ENCODE measurements around the gene PYGO2.
"Not testable (repeated sequence)": the region's sequence is repeated elsewhere in the genome, so short reads cannot be mapped to it uniquely, and the experiment has no call there.

Gene PYGO2

DNA sequence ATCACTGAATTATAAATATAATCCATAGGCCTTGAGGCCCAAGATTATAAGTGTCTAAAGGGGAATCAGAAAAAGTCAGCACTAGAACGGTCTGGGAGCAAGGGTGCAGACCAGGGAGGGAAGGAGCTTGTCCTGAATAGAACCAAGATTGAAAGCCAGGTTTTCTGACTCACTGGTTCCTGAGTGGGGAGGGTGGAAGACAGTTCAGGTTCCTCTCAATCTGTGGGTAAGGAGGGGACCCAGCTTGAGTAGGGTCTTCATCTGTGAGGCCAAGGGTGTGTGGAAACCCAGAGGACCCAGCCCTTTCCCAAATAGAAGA is 32.6 kb upstream of the PYGO2 start:
- DNase-seq (ENCODE audit: low spot score) = no peak
- Mint-ChIP-seq H3K27me3 (ENCODE audit: low read depth) (no peaks in the 10 kb centered on the region), H3K36me3 (ENCODE audit: low read depth) (peaks cover 2% of the 10 kb centered on the region), H3K27ac (peak overlapping the region; percentile 36), H3K9me3 (no peaks in the 10 kb centered on the region), H3K4me3 (no peak overlapping the region), H3K4me1 (ENCODE audit: low read depth) (peaks cover 22% of the 10 kb centered on the region)

DNA sequence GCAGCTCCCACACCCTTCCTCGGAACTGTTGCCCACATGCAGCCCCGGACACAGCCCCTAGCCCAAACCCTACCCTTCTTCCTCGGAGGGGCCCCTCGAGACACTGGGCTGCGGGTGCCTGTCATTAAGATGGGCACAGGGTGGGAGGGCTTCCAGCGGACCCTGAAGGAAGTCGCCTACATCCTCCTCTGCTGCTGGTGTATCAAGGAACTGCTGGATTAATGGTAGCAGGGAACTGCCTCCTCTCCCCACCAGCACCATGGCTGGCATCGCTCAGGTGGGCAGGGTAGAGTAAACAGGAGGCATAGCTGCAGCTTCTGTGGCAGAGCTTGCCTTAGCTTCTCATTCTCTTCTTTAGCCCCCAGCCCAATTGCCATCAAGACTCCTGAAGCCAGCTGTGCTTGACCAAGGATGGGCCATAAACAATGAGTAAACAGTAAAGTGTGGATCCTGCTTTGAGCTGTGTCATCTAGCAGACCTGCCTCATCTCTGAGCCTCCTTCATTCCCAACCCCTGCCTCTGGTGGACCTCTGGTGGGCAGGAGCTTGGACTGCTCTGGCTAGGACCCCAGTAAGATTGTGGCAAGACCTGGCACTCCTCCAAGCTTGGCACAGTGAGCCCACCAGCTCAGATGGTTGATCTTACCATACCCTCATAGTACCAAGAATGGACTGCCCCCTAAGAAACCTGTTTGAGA is 32.1 kb upstream of the PYGO2 start, which contains the start of gene LENEP:
Gene LENEP (plus strand): TSS at position 15 of the 697 bp plus-strand sequence. CDS start 22 bp downstream, at position 37.
- no peak for DNase-seq (ENCODE audit: low spot score)
- Mint-ChIP-seq H3K9me3 (no peaks in the 10 kb centered on the region), H3K27me3 (ENCODE audit: low read depth) (no peaks in the 10 kb centered on the region), H3K4me3 (no peak within 1 kb of the TSS), H3K4me1 (ENCODE audit: low read depth) (peaks cover 19% of the 10 kb centered on the region), H3K27ac (peak within 1 kb of the TSS; percentile 36), H3K36me3 (ENCODE audit: low read depth) (peaks cover 6% of the 10 kb centered on the region)

- H3K4me1 Mint-ChIP-seq (ENCODE audit: low read depth) = peaks cover 15% of the 10 kb centered on the region
- no peak for DNase-seq (ENCODE audit: low spot score)
- no peak overlapping the region for H3K27ac Mint-ChIP-seq
- no peak overlapping the region for H3K4me3 Mint-ChIP-seq
- peaks cover 11% of the 10 kb centered on the region for H3K36me3 Mint-ChIP-seq (ENCODE audit: low read depth)
- no peaks in the 10 kb centered on the region for H3K9me3 Mint-ChIP-seq
- no peaks in the 10 kb centered on the region for H3K27me3 Mint-ChIP-seq (ENCODE audit: low read depth)
These were observed 31.4 kb upstream of the PYGO2 start for GRCh38 chr1:154992721-154993571.

GRCh38 chr1:154990276-154990675 is 28.7 kb upstream of the PYGO2 start:
- no peaks in the 10 kb centered on the region for H3K27me3 Mint-ChIP-seq (ENCODE audit: low read depth)
- no peak for DNase-seq (ENCODE audit: low spot score)
- H3K4me1 Mint-ChIP-seq (ENCODE audit: low read depth) = peaks cover 5% of the 10 kb centered on the region
- H3K4me3 Mint-ChIP-seq = no peak overlapping the region
- H3K9me3 Mint-ChIP-seq = no peaks in the 10 kb centered on the region
- no peak overlapping the region for H3K27ac Mint-ChIP-seq
- H3K36me3 Mint-ChIP-seq (ENCODE audit: low read depth) = peaks cover 19% of the 10 kb centered on the region

DNA sequence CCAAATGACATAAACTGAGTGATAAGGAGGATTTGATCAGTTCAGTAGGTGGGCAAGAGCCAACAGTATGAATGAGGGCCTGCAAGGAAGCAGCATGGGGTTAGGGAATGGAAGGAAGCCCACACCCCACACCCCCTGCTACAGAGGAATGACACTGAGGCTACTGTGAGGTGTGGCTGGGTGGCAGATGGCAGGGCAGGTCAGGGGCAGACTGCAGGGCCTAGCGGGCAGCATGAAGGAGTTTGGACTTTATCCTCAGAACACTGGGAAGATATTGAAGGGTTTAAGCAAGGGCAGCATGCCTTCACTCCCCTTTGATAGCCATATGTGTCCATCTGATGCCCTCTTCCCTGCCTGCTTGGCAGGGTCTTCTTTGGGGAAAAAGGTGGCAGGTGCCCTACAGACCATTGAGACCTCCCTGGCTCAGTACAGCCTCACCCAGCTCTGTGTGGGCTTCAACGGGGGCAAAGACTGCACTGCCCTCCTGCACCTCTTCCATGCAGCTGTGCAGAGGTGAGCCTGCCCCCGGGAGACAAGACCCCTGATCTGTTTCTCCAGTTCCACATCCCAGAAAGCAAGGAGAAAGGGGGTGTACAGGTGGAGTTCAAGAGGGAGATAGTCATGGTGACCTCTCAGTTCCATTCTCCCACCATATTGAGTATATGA is 27.7 kb upstream of the PYGO2 start:
- H3K4me1 Mint-ChIP-seq (ENCODE audit: low read depth) = peaks cover 3% of the 10 kb centered on the region
- H3K27me3 Mint-ChIP-seq (ENCODE audit: low read depth) = no peaks in the 10 kb centered on the region
- H3K9me3 Mint-ChIP-seq = no peaks in the 10 kb centered on the region
- peaks cover 19% of the 10 kb centered on the region for H3K36me3 Mint-ChIP-seq (ENCODE audit: low read depth)
- no peak overlapping the region for H3K27ac Mint-ChIP-seq
- no peak for DNase-seq (ENCODE audit: low spot score)
- H3K4me3 Mint-ChIP-seq = no peak overlapping the region

- peaks cover 19% of the 10 kb centered on the region for H3K36me3 Mint-ChIP-seq (ENCODE audit: low read depth)
- peaks cover 10% of the 10 kb centered on the region for H3K4me1 Mint-ChIP-seq (ENCODE audit: low read depth)
- no peaks in the 10 kb centered on the region for H3K27me3 Mint-ChIP-seq (ENCODE audit: low read depth)
- DNase-seq (ENCODE audit: low spot score) = no peak
- no peak overlapping the region for H3K27ac Mint-ChIP-seq
- no peak overlapping the region for H3K4me3 Mint-ChIP-seq
- H3K9me3 Mint-ChIP-seq = no peaks in the 10 kb centered on the region
These were observed 26.7 kb upstream of the PYGO2 start for GRCh38 chr1:154988058-154988954.

DNA sequence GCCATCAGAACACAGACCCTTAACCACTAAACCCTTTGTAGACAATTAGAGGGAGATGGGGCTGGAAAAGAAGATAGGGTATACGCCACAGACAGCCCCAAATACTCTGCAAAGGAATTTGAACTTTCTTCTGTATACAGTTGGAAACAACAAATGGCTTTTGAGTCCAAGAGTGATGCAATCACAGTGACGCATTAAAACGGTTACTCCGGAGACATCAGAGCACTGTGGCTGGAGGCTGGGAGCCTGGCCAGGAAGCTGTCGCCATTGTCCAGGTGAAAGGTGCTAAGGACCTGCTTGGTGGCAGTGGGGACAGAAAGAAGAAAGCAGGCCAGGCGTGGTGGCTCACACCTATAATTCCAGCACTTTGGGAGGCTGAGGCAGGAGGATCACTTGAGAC is 25.7 kb upstream of the PYGO2 start:
- DNase-seq (ENCODE audit: low spot score) = no peak
- Mint-ChIP-seq H3K27me3 (ENCODE audit: low read depth) (no peaks in the 10 kb centered on the region), H3K4me1 (ENCODE audit: low read depth) (peaks cover 10% of the 10 kb centered on the region), H3K27ac (no peak overlapping the region), H3K9me3 (no peaks in the 10 kb centered on the region), H3K36me3 (ENCODE audit: low read depth) (peaks cover 21% of the 10 kb centered on the region), H3K4me3 (no peak overlapping the region)

GRCh38 chr1:154986736-154987135 is 25.2 kb upstream of the PYGO2 start:
- H3K27me3 Mint-ChIP-seq (ENCODE audit: low read depth); H3K4me3 Mint-ChIP-seq; H3K4me1 Mint-ChIP-seq (ENCODE audit: low read depth); DNase-seq (ENCODE audit: low spot score); H3K9me3 Mint-ChIP-seq; H3K27ac Mint-ChIP-seq: not testable (repeated sequence)
- peaks cover 22% of the 10 kb centered on the region for H3K36me3 Mint-ChIP-seq (ENCODE audit: low read depth)

DNA sequence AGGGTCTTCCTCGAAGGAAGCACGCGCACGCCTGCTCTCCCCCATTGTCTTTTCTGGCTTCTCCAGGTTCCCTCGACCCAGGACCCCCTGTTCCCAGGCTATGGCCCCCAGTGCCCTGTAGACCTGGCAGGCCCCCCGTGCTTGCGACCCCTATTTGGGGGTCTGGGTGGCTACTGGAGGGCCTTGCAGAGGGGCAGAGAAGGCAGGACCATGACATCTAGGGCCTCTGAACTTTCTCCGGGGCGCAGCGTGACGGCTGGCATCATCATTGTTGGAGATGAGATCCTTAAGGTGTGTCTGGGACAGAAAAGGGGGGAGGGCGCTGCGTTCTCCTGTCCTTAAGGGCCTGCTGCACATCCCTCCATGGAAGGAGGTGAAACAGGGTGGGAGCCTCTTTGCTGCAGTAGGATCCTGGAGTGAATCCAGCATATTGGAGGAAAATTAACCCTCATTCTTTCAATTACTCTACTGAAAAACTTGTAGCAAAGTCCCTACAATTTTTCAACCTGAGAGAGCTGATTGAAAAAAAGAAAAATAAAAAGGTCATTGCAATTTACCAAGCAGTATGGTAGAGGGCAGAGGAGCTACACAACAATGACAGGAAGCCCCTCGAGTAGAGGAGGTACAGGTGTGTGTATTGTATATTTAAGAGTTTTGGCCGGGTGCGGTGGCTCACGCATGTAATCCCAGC is 22.3 kb upstream of the PYGO2 start:
- Mint-ChIP-seq H3K27me3 (ENCODE audit: low read depth) (no peaks in the 10 kb centered on the region), H3K4me1 (ENCODE audit: low read depth) (peaks cover 11% of the 10 kb centered on the region), H3K27ac (no peak overlapping the region), H3K4me3 (no peak overlapping the region), H3K36me3 (ENCODE audit: low read depth) (peaks cover 26% of the 10 kb centered on the region), H3K9me3 (no peaks in the 10 kb centered on the region)
- no peak for DNase-seq (ENCODE audit: low spot score)

GRCh38 chr1:154982897-154983648 is 21.5 kb upstream of the PYGO2 start, which contains the start of gene FLAD1:
Gene FLAD1 (plus strand): TSS chr1:154983344. CDS start chr1:154983695, 351 bp downstream.
- Mint-ChIP-seq H3K4me1 (ENCODE audit: low read depth) (peaks cover 11% of the 10 kb centered on the region), H3K27ac (no peak within 1 kb of the TSS), H3K4me3 (no peak within 1 kb of the TSS), H3K36me3 (ENCODE audit: low read depth) (peaks cover 22% of the 10 kb centered on the region), H3K9me3 (no peaks in the 10 kb centered on the region), H3K27me3 (ENCODE audit: low read depth) (no peaks in the 10 kb centered on the region)
- peak; percentile 97 for DNase-seq (ENCODE audit: low spot score)

GRCh38 chr1:154982341-154982740 is 20.8 kb upstream of the PYGO2 start:
- Mint-ChIP-seq H3K36me3 (ENCODE audit: low read depth) (peaks cover 23% of the 10 kb centered on the region), H3K4me3 (no peak overlapping the region), H3K27me3 (ENCODE audit: low read depth) (no peaks in the 10 kb centered on the region), H3K27ac (no peak overlapping the region), H3K4me1 (ENCODE audit: low read depth) (peaks cover 15% of the 10 kb centered on the region), H3K9me3 (no peaks in the 10 kb centered on the region)
- DNase-seq (ENCODE audit: low spot score) = no peak

DNA sequence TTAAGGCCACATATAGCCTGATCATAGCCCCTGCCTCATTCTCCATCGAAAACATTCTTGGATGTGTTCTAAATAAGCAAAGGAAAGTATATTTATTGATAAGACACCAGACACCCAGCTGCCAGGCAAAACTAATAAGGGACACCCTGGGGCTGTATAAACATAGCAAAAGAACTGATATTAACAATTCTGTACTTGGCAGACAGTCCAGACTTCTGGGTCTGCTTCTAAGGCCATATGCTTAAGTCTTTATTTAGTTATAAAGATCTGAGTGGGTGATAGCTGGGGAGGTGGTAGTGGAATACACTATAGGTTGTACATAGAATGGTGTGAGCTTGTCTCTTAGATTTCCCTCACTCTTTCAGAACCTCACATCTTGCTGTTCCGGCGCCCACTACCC is 16.8 kb upstream of the PYGO2 start:
- peaks cover 17% of the 10 kb centered on the region for H3K36me3 Mint-ChIP-seq (ENCODE audit: low read depth)
- no peak for DNase-seq (ENCODE audit: low spot score)
- H3K4me3 Mint-ChIP-seq = no peak overlapping the region
- H3K9me3 Mint-ChIP-seq = no peaks in the 10 kb centered on the region
- no peak overlapping the region for H3K27ac Mint-ChIP-seq
- H3K4me1 Mint-ChIP-seq (ENCODE audit: low read depth) = peaks cover 16% of the 10 kb centered on the region
- no peaks in the 10 kb centered on the region for H3K27me3 Mint-ChIP-seq (ENCODE audit: low read depth)

Data from T-helper 2 cell treated with Interferon-gamma antibody and Interleukin-4, amounts not matched to agents 5 μg/mL and 100 μg/mL, for 36 hours (primary cell).